HUES48 (cell line): Measurements from ENCODE around the gene RWDD4.
"Not testable (repeated sequence)": the region's sequence is repeated elsewhere in the genome, so short reads cannot be mapped to it uniquely, and the experiment has no call there.

Experiments
- H3K27ac ChIP-seq: one replicate; pipeline ENCODE4 v1.7.0; 2013; ENCODE audit warnings: low read depth, low read length, inconsistent platforms
- H3K27me3 ChIP-seq: 2 replicates; pipeline ENCODE4 v1.6.1; 2013; ENCODE audit warnings: mild to moderate bottlenecking, low read length; ENCODE audit not compliant: control insufficient read depth, insufficient read depth
- H3K36me3 ChIP-seq: 2 replicates; pipeline ENCODE4 v1.6.1; 2013; ENCODE audit warnings: low read length; ENCODE audit not compliant: control insufficient read depth, insufficient read depth
- H3K4me1 ChIP-seq: 2 replicates; pipeline ENCODE4 v1.6.1; 2013; ENCODE audit warnings: mild to moderate bottlenecking, low read length; ENCODE audit not compliant: control insufficient read depth, insufficient read depth
- H3K4me3 ChIP-seq: 2 replicates; pipeline ENCODE4 v1.5.1; 2013; ENCODE audit warnings: mild to moderate bottlenecking, low read depth, low read length
- H3K9ac ChIP-seq: 2 replicates; pipeline ENCODE4 v1.6.1; 2013; ENCODE audit warnings: mild to moderate bottlenecking, low read depth, low read length, moderate library complexity
- H3K9me3 ChIP-seq: 2 replicates; pipeline ENCODE4 v1.6.1; 2013; ENCODE audit warnings: low read length; ENCODE audit not compliant: control insufficient read depth, insufficient read depth

RWDD4 gene

GRCh38 chr4:183636503-183636902 lies 22.5 kb downstream of the RWDD4 start:
- Histone ChIP-seq H3K4me3 (no peak overlapping the region), H3K9ac (0 out of 2 replicates have a peak overlapping the region, but pooled peaks have one; percentile 23), H3K9me3 (no peaks in the 10 kb centered on the region), H3K27ac (peak overlapping the region; percentile 57), H3K27me3 (no peaks in the 10 kb centered on the region), H3K4me1 (peaks cover 34% of the 10 kb centered on the region), H3K36me3 (peaks cover 3% of the 10 kb centered on the region; the same call in 1 of the 2 replicates)

GRCh38 chr4:183635741-183636140 lies 23.2 kb downstream of the RWDD4 start:
- no peak overlapping the region for H3K4me3 ChIP-seq
- no peak overlapping the region for H3K9ac ChIP-seq
- no peaks in the 10 kb centered on the region for H3K9me3 ChIP-seq
- H3K27ac ChIP-seq = peak overlapping the region; percentile 69
- no peaks in the 10 kb centered on the region for H3K27me3 ChIP-seq
- H3K36me3 ChIP-seq = no peaks in the 10 kb centered on the region
- peaks cover 34% of the 10 kb centered on the region for H3K4me1 ChIP-seq

- no peaks in the 10 kb centered on the region for H3K27me3 ChIP-seq
- H3K4me1 ChIP-seq = peaks cover 34% of the 10 kb centered on the region
- H3K9ac ChIP-seq = no peak overlapping the region
- peak overlapping the region; percentile 69 for H3K27ac ChIP-seq
- H3K4me3 ChIP-seq = no peak overlapping the region
- H3K9me3 ChIP-seq = no peaks in the 10 kb centered on the region
- H3K36me3 ChIP-seq = no peaks in the 10 kb centered on the region
Measured at GRCh38 chr4:183635321-183635720, 23.7 kb downstream of the RWDD4 start.

DNA sequence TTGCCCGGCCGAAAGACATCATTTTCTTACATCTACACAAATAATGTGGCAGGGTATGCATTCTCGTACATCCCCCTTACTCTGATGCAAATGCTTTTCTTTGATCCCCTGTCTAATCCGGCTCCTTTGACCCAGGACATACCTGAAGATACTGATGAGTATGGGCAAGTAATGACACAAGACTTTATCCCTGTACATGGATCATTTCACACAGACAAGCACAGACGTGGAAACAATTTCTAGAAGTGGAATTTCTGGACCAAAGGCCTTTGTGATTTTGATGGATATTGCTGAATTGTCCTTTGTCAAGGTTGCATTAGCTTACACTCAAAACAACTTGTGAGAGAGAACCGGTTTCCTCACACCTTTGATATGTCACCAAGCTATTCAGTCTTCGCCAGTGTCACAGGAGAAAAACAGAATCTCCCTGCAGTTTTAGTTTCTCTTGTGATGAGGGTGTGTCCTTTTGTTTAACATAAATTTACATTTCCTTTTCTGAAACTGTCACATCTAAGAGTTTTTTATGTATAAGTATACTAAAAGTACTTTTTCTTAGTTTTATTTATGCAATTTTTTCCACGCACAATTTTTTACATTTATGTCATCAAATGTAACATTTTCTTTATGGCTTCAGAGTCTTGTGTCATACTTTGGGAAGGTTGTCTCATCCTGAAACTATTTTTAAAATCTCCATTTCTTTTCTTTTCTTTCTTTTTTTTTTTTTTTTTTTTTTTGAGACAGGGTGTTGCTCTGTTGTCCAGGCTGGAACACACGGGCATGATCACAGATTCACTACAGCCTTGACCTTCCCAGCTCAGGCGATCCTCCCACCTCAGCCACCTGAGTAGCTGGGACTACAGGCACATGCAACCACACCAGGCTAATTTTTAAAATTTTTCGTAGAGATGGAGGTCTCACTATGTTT lies 25.2 kb downstream of the RWDD4 start:
- H3K4me3 ChIP-seq = no peak overlapping the region
- H3K9ac ChIP-seq = no peak overlapping the region

GRCh38 chr4:183632689-183633088 lies 26.3 kb downstream of the RWDD4 start:
- H3K4me1 ChIP-seq = peaks cover 34% of the 10 kb centered on the region
- no peaks in the 10 kb centered on the region for H3K27me3 ChIP-seq
- H3K9me3 ChIP-seq = no peaks in the 10 kb centered on the region
- H3K4me3 ChIP-seq = no peak overlapping the region
- H3K9ac ChIP-seq = no peak overlapping the region
- no peaks in the 10 kb centered on the region for H3K36me3 ChIP-seq
- no peak overlapping the region for H3K27ac ChIP-seq

More for the DNA sequence above, 25.2 kb downstream of the RWDD4 start:
- Histone ChIP-seq H3K27ac (peak overlapping the region; percentile 21), H3K36me3 (no peaks in the 10 kb centered on the region), H3K27me3 (no peaks in the 10 kb centered on the region), H3K9me3 (no peaks in the 10 kb centered on the region), H3K4me1 (peaks cover 34% of the 10 kb centered on the region)

GRCh38 chr4:183631577-183632198 lies 27.3 kb downstream of the RWDD4 start:
- Histone ChIP-seq H3K4me3 (no peak overlapping the region), H3K4me1 (peaks cover 25% of the 10 kb centered on the region), H3K27ac (no peak overlapping the region), H3K9me3 (no peaks in the 10 kb centered on the region), H3K27me3 (no peaks in the 10 kb centered on the region), H3K9ac (no peak overlapping the region), H3K36me3 (no peaks in the 10 kb centered on the region)

- Histone ChIP-seq H3K9me3 (no peaks in the 10 kb centered on the region), H3K4me1 (no peaks in the 10 kb centered on the region), H3K36me3 (no peaks in the 10 kb centered on the region), H3K4me3 (no peak overlapping the region), H3K9ac (no peak overlapping the region), H3K27ac (no peak overlapping the region), H3K27me3 (no peaks in the 10 kb centered on the region)
Measured at GRCh38 chr4:183627979-183628588, 30.9 kb downstream of the RWDD4 start.

DNA sequence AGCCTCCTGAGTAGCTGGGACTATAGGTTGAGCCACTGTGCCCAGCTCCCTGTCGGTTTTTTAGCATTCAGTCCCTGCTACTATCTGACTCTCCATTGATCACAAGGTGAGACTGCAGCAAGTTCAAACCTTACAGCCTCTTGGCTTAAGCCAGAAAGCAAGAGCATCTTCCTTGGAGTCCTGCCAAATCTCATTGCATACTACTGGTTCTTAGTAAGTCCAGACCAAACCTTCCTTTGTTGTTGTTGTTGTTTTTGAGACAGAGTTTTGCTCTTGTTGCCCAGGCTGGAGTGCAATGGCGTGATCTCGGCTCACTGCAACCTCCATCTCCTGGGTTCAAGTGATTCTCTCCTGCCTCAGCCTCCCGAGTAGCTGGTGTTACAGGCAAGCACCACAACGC lies 31.7 kb downstream of the RWDD4 start:
- H3K4me1 ChIP-seq, H3K27me3 ChIP-seq, H3K27ac ChIP-seq, H3K4me3 ChIP-seq, H3K9me3 ChIP-seq, H3K36me3 ChIP-seq, H3K9ac ChIP-seq: not testable (repeated sequence)

DNA sequence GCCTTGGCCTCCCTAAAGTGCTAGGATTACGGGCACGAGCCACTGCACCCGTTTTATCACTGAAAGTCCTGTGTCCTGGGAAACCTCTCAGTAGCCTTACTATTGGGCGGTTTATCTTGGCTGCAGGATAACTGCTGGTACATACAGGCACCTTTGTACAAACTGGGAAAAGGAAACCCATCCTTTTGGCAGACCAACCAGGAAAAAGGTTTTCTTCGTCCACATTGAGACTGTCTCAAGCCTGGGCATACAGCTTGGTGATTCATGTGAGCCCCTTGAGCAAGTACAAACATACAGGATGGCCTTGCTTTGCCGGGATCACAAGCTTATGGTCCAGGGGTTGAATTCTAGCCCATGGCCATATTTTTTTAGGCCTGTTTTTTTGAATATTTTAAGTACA lies 32.8 kb downstream of the RWDD4 start:
- Histone ChIP-seq H3K9me3 (no peaks in the 10 kb centered on the region), H3K4me3 (no peak overlapping the region), H3K36me3 (no peaks in the 10 kb centered on the region), H3K4me1 (no peaks in the 10 kb centered on the region), H3K27me3 (no peaks in the 10 kb centered on the region), H3K9ac (no peak overlapping the region), H3K27ac (no peak overlapping the region)

GRCh38 chr4:183624548-183624947 lies 34.4 kb downstream of the RWDD4 start:
- no peaks in the 10 kb centered on the region for H3K9me3 ChIP-seq
- H3K4me1 ChIP-seq = no peaks in the 10 kb centered on the region
- H3K9ac ChIP-seq = no peak overlapping the region
- no peak overlapping the region for H3K4me3 ChIP-seq
- H3K27ac ChIP-seq = no peak overlapping the region
- no peaks in the 10 kb centered on the region for H3K27me3 ChIP-seq
- no peaks in the 10 kb centered on the region for H3K36me3 ChIP-seq

- Histone ChIP-seq H3K27ac (no peak overlapping the region), H3K9ac (no peak overlapping the region), H3K4me3 (no peak overlapping the region), H3K36me3 (no peaks in the 10 kb centered on the region), H3K27me3 (no peaks in the 10 kb centered on the region), H3K9me3 (no peaks in the 10 kb centered on the region), H3K4me1 (no peaks in the 10 kb centered on the region)
Measured at GRCh38 chr4:183621875-183622274, 37.1 kb downstream of the RWDD4 start.
